PC-9 (cell line): ENCODE data around the gene RIMBP2. TPM values are rescaled to one million over a fixed set of nuclear protein-coding genes. Genes with fewer than 3 reads are reported as not detected.

Experiments used
- BruUV-seq: library from RNA; stranded (reverse); fragments of 400-500 nt; replicated peaks from 2 replicates; lab custom pipeline; 2021; lab: Mats Ljungman, UMichigan
- CTCF ChIA-PET: fragments of 300-600 bp; sonication (Branson Sonifier 250); formaldehyde crosslinking; loops from one replicate; lab custom pipeline; 2022; ENCODE audit warnings: antibody characterized with exemption; lab: Charles Lee
- POLR2A ChIA-PET: fragments of 300-600 bp; sonication (Branson Sonifier 250); formaldehyde crosslinking; loops from one replicate; lab custom pipeline; 2022; ENCODE audit warnings: antibody characterized with exemption; ENCODE audit not compliant: unreplicated experiment; lab: Charles Lee
- DNase-seq, 2 experiments: peaks; one replicate each; pipeline versions ENCODE4 v3.0.0 to v3.0.0-alpha.2; 2015 to 2022; ENCODE audit warnings: mixed read lengths in 1 of 2
- H2AFZ ChIP-seq: fragments of 200-600 bp; sonication (generic); 2 replicates; pipeline ENCODE4 v1.8.1; 2017; ENCODE audit warnings: antibody characterized with exemption
- H3F3A ChIP-seq: fragments of 200-600 bp; sonication (generic); 2 replicates; pipeline ENCODE4 v1.8.1; 2017; ENCODE audit warnings: antibody characterized with exemption, mild to moderate bottlenecking, low read depth; ENCODE audit not compliant: insufficient read depth
- H3K27ac ChIP-seq: fragments of 200-600 bp; sonication (generic); 2 replicates; pipeline ENCODE4 v1.6.1; 2016; ENCODE audit warnings: mixed run types
- H3K27me3 ChIP-seq: fragments of 200-600 bp; sonication (generic); 2 replicates; pipeline ENCODE4 v1.6.1; 2016; ENCODE audit warnings: low read depth, mixed run types; ENCODE audit not compliant: insufficient read depth
- H3K36me3 ChIP-seq: fragments of 200-600 bp; sonication (generic); 2 replicates; pipeline ENCODE4 v1.6.1; 2016; ENCODE audit warnings: low read depth, mixed run types
- H3K4me1 ChIP-seq: fragments of 200-600 bp; sonication (generic); replicated peaks from 2 replicates; pipeline ENCODE4 v1.6.1; 2016; ENCODE audit warnings: mixed run types; ENCODE audit not compliant: insufficient read depth
- H3K4me2 ChIP-seq: fragments of 200-600 bp; sonication (generic); 2 replicates; pipeline ENCODE4 v1.6.1; 2017; ENCODE audit warnings: mixed run types
- H3K4me3 ChIP-seq: fragments of 200-600 bp; sonication (generic); 2 replicates; pipeline ENCODE4 v1.6.1; 2016; ENCODE audit warnings: mixed run types
- H3K79me2 ChIP-seq: fragments of 200-600 bp; sonication (generic); 2 replicates; pipeline ENCODE4 v1.6.1; 2017; ENCODE audit warnings: low read depth, mixed run types
- H3K9me2 ChIP-seq: fragments of 200-600 bp; sonication (generic); 2 replicates; pipeline ENCODE4 v1.8.1; 2017; ENCODE audit warnings: mild to moderate bottlenecking; ENCODE audit not compliant: insufficient read depth
- H3K9me3 ChIP-seq: fragments of 200-600 bp; sonication (generic); 2 replicates; pipeline ENCODE4 v1.8.1; 2016; ENCODE audit warnings: low read depth; ENCODE audit not compliant: insufficient read depth
- H4K20me1 ChIP-seq: fragments of 200-600 bp; sonication (generic); 2 replicates; pipeline ENCODE4 v1.8.1; 2017; ENCODE audit not compliant: insufficient read depth
- EZH2 ChIP-seq: fragments of 200-600 bp; sonication (generic); IDR thresholded peaks from 2 replicates; pipeline ENCODE4 v1.8.0; 2017; ENCODE audit warnings: antibody characterized with exemption, low read depth
- intact Hi-C: fragments of 100-400 bp; cut with micrococcal nuclease; formaldehyde crosslinking; loops from one replicate; pipeline ENCODE4 v1.10.0; 2022; ENCODE audit not compliant: unreplicated experiment
- total RNA-seq: library from RNA; stranded (reverse); gene quantifications from 2 replicates; pipeline ENCODE4 v1.2.3, GENCODE V29; 2021
- TF ChIP-seq, protein P1 (sequence below): fragments of 200-600 bp; sonication (generic); conservative IDR thresholded peaks from 2 replicates; pipeline ENCODE4 v1.6.1; 2017; ENCODE audit warnings: mixed run types, antibody characterized with exemption, mild to moderate bottlenecking, moderate library complexity

Gene RIMBP2
- total RNA-seq, 1 experiment from 2014 or later = not detected

DNA sequence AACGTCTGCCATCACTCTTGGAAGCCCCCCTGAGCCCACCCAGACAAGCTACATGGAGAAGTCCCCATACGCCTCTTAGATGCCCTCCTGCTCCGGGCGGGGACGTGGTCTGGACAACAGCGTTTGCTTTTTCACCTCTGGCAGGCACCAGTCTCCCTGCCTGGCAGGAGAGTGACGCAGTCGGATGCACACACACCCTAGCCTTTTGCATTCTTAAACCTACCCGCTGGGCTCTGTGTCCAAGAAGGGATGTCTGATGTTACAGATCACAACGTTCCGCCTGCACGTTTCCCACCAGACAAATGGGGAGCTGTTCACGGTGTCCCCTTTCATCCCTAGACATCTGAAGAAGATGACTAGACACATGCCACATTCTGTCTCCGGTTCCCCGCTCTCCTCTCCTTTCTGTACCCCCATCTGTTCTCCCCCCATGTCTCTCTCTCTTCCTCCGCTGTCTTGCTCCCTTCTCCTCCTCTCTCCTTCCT is 100.2 kb downstream of the RIMBP2 start:
- intact Hi-C loops = no loop called here
- DNase-seq = no peak
- no peak for TF ChIP-seq EZH2
- TF ChIP-seq, protein P1, sequence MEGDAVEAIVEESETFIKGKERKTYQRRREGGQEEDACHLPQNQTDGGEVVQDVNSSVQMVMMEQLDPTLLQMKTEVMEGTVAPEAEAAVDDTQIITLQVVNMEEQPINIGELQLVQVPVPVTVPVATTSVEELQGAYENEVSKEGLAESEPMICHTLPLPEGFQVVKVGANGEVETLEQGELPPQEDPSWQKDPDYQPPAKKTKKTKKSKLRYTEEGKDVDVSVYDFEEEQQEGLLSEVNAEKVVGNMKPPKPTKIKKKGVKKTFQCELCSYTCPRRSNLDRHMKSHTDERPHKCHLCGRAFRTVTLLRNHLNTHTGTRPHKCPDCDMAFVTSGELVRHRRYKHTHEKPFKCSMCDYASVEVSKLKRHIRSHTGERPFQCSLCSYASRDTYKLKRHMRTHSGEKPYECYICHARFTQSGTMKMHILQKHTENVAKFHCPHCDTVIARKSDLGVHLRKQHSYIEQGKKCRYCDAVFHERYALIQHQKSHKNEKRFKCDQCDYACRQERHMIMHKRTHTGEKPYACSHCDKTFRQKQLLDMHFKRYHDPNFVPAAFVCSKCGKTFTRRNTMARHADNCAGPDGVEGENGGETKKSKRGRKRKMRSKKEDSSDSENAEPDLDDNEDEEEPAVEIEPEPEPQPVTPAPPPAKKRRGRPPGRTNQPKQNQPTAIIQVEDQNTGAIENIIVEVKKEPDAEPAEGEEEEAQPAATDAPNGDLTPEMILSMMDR = no peak
- H3K4me2 ChIP-seq = no peak overlapping the region
- no peaks in the 10 kb centered on the region for H3K9me3 ChIP-seq
- H3K4me3 ChIP-seq = no peak overlapping the region
- H3K36me3 ChIP-seq = no peaks in the 10 kb centered on the region
- H3K27ac ChIP-seq = no peak overlapping the region
- ChIA-PET CTCF (no interaction called here), POLR2A (no interaction called here)
- no peak overlapping the region for H2AFZ ChIP-seq
- no peaks in the 10 kb centered on the region for H3F3A ChIP-seq
- H4K20me1 ChIP-seq = no peaks in the 10 kb centered on the region
- H3K4me1 ChIP-seq = no peaks in the 10 kb centered on the region
- H3K79me2 ChIP-seq = no peaks in the 10 kb centered on the region
- no peaks in the 10 kb centered on the region for H3K9me2 ChIP-seq
- no TSS peak for BruUV-seq
- H3K27me3 ChIP-seq = peaks cover 86% of the 10 kb centered on the region

- no peak overlapping the region for H3K27ac ChIP-seq
- H4K20me1 ChIP-seq = no peaks in the 10 kb centered on the region
- intact Hi-C loops = no loop called here
- no peak overlapping the region for H2AFZ ChIP-seq
- no peaks in the 10 kb centered on the region for H3K9me3 ChIP-seq
- no peak overlapping the region for H3K4me3 ChIP-seq
- CTCF ChIA-PET = no interaction called here
- no peak overlapping the region for H3K4me2 ChIP-seq
- no peaks in the 10 kb centered on the region for H3F3A ChIP-seq
- H3K27me3 ChIP-seq = peaks cover 85% of the 10 kb centered on the region
- H3K79me2 ChIP-seq = no peaks in the 10 kb centered on the region
- TF ChIP-seq, protein P1 = no peak
- DNase-seq = no peak
- no peaks in the 10 kb centered on the region for H3K36me3 ChIP-seq
- POLR2A ChIA-PET = no interaction called here
- H3K9me2 ChIP-seq = no peaks in the 10 kb centered on the region
- no peaks in the 10 kb centered on the region for H3K4me1 ChIP-seq
- BruUV-seq = no TSS peak
Observed at GRCh38 chr12:130614530-130614905, 101.6 kb downstream of the RIMBP2 start.

- Histone ChIP-seq H3K4me2 (no peak overlapping the region), H3K4me1 (no peaks in the 10 kb centered on the region), H3K27me3 (peaks cover 85% of the 10 kb centered on the region), H3K4me3 (no peak overlapping the region), H3K27ac (no peak overlapping the region), H3K36me3 (no peaks in the 10 kb centered on the region), H3K9me2 (no peaks in the 10 kb centered on the region), H3K9me3 (no peaks in the 10 kb centered on the region), H4K20me1 (no peaks in the 10 kb centered on the region), H3F3A (no peaks in the 10 kb centered on the region), H3K79me2 (no peaks in the 10 kb centered on the region), H2AFZ (no peak overlapping the region)
- TF ChIP-seq, protein P1 = no peak
- TF ChIP-seq EZH2 = no peak
- DNase-seq = no peak
- CTCF ChIA-PET = no interaction called here
- intact Hi-C loops = no loop called here
- POLR2A ChIA-PET = no interaction called here
- BruUV-seq = no TSS peak
Observed at GRCh38 chr12:130613831-130614529, 102.1 kb downstream of the RIMBP2 start.
